SK-N-SH treated with all-trans-retinoic acid at 6 μM for 48 hours (cell line): ENCODE measurements around the gene PRR5.
"Not testable (repeated sequence)": the region's sequence is repeated elsewhere in the genome, so short reads cannot be mapped to it uniquely, and the experiment has no call there.

Source experiments
- ATAC-seq: fragments of 200-7000 bp; cut with Tn5 transposase; 3 replicates; pipeline ENCODE4 v1.9.1; 2020; ENCODE audit warnings: mild to moderate bottlenecking, moderate library complexity
- ARNTL ChIP-seq: fragments of 450-650 bp; formaldehyde crosslinking; IDR thresholded peaks from 2 replicates; pipeline ENCODE4 v1.5.0; 2020; ENCODE audit warnings: low read depth, mild to moderate bottlenecking, moderate library complexity, borderline replicate concordance
- BACH2 ChIP-seq: fragments of 250-450 bp; sonication (Bioruptor Pico); IDR thresholded peaks from 2 replicates; pipeline ENCODE4 v1.9.0; 2021; ENCODE audit warnings: mild to moderate bottlenecking, borderline replicate concordance
- ESRRG ChIP-seq: fragments of 250-450 bp; sonication (Bioruptor Pico); IDR thresholded peaks from 2 replicates; pipeline ENCODE4 v1.6.1; 2021; ENCODE audit warnings: mild to moderate bottlenecking
- GLIS3 ChIP-seq: fragments of 250-450 bp; sonication (Bioruptor Pico); IDR thresholded peaks from 2 replicates; pipeline ENCODE4 v1.5.0; 2020; ENCODE audit warnings: mild to moderate bottlenecking, moderate library complexity
- ISL1 ChIP-seq: fragments of 250-450 bp; sonication (Bioruptor Pico); IDR thresholded peaks from 2 replicates; pipeline ENCODE4 v2.1.2; 2022; ENCODE audit warnings: mild to moderate bottlenecking, moderate library complexity
- PPARA ChIP-seq: fragments of 250-450 bp; sonication (Bioruptor Pico); IDR thresholded peaks from 2 replicates; pipeline ENCODE4 v1.5.0; 2020; ENCODE audit warnings: mild to moderate bottlenecking, borderline replicate concordance
- RARB ChIP-seq: fragments of 250-450 bp; sonication (Bioruptor Pico); IDR thresholded peaks from 2 replicates; pipeline ENCODE4 v1.8.0; 2021; ENCODE audit warnings: mild to moderate bottlenecking, moderate library complexity
- SNAI2 ChIP-seq: fragments of 250-450 bp; sonication (Bioruptor Pico); IDR thresholded peaks from 2 replicates; pipeline ENCODE4 v1.5.0; 2020; ENCODE audit warnings: mild to moderate bottlenecking, moderate library complexity
- TCF4 ChIP-seq: fragments of 250-450 bp; sonication (Bioruptor Pico); IDR thresholded peaks from 2 replicates; pipeline ENCODE4 v1.8.0; 2021; ENCODE audit warnings: mild to moderate bottlenecking, moderate library complexity, borderline replicate concordance
- TOX ChIP-seq: fragments of 250-450 bp; sonication (Bioruptor Pico); IDR thresholded peaks from 2 replicates; pipeline ENCODE4 v1.8.0; 2021; ENCODE audit warnings: mild to moderate bottlenecking, moderate library complexity, borderline replicate concordance
- ZFP3 ChIP-seq: fragments of 250-450 bp; sonication (Bioruptor Pico); IDR thresholded peaks from 2 replicates; pipeline ENCODE4 v1.5.0; 2020; ENCODE audit warnings: mild to moderate bottlenecking, moderate library complexity
- ZFP30 ChIP-seq: fragments of 450-650 bp; formaldehyde crosslinking; IDR thresholded peaks from 2 replicates; pipeline ENCODE4 v1.5.0; 2022; ENCODE audit warnings: mild to moderate bottlenecking, moderate library complexity
- ZNF70 ChIP-seq: fragments of 450-650 bp; formaldehyde crosslinking; IDR thresholded peaks from 2 replicates; pipeline ENCODE4 v1.5.0; 2020; ENCODE audit warnings: mild to moderate bottlenecking, moderate library complexity
- ZNF8 ChIP-seq: fragments of 450-650 bp; formaldehyde crosslinking; IDR thresholded peaks from 2 replicates; pipeline ENCODE4 v1.5.0; 2020; ENCODE audit warnings: mild to moderate bottlenecking, moderate library complexity
- TF ChIP-seq, protein P1 (sequence below): fragments of 250-450 bp; sonication (Bioruptor Pico); IDR thresholded peaks from 2 replicates; pipeline ENCODE4 v1.5.1; 2020; ENCODE audit warnings: low read depth, mild to moderate bottlenecking, moderate library complexity
- TF ChIP-seq, protein P2 (sequence below): fragments of 250-450 bp; sonication (Bioruptor Pico); IDR thresholded peaks from 2 replicates; pipeline ENCODE4 v1.5.1; 2021; ENCODE audit warnings: mild to moderate bottlenecking, moderate library complexity
- TF ChIP-seq, protein P3 (sequence below): fragments of 250-450 bp; sonication (Bioruptor Pico); IDR thresholded peaks from 2 replicates; pipeline ENCODE4 v1.8.0; 2021; ENCODE audit warnings: low read depth, mild to moderate bottlenecking, moderate library complexity, borderline replicate concordance

Gene PRR5

DNA sequence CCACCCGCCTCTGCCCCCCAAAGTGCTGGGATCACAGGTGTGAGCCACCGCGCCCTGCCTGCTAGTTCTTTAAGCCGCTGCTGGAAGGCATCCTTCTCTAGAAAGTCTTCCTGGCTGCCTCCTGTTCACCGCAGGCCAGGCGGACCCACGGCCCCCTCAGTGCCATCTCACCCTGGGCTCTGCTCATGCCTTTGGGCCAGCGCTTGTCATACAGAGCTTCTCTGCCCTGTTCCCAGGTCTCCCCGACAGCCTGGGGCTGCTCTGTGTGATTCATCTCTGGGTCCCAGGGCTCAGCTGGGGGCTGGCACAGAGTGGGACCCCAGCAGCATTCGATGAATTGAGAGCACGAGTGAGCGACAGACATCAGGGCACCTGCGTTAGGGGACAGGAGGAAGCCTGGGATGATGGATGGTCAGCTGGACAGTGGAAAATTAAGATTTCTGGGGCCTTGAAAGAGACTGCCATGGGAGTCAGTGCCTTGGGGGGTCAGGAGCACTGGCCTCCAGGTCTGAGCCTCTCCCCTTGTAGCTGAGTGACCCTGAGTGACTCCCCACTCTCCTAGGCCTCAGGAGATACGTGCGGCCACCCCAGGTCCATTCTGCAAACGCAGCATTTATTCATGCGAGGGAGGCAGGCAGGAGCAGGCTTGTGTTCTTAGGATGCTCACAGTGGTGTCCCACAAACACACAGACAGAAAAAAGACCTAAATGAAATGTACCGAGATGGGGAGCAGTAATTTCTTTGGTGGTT lies 23.3 kb upstream of the PRR5 start:
- no peak for TF ChIP-seq ESRRG (CRISPR knock-in tag)
- TF ChIP-seq, all 23 proteins: peak for 0
- ATAC-seq = no peak

DNA sequence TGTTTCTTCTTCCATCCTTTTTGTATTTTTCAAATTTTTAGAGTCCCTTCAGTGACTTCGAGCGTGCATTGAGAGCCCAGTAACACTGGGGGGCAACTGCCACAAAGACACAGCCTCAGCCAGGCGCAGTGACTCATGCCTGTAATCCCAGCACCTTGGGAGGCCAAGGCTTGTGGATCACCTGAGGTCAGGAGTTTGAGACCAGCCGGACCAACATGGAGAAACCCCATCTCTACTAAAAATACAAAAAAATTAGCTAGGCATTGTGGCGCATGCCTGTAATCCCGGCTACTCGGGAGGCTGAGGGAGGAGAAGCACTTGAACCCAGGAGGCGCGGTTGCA lies 22.7 kb upstream of the PRR5 start:
- not testable (repeated sequence) for ATAC-seq

DNA sequence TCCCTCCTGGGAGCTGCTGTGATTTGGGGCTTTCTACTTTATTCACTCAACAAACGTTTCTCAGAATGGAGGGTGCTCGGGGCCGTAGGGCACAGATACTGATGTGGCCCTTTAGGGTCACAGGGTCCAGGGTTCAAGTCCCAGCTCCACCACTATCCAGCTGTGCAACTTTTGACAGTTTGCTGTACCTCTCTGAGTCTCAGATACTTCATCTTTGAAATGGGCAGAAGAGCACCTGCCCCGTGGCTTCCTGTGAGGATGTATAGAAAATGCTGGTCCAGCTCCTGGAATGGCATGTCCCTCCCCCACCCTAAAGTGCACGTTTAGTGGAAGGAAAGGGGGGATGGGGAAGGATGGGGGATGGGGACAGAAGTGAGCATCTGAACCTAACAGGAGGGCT lies 21.9 kb upstream of the PRR5 start:
- TF ChIP-seq ZFP30 = no peak
- TF ChIP-seq, protein P1, sequence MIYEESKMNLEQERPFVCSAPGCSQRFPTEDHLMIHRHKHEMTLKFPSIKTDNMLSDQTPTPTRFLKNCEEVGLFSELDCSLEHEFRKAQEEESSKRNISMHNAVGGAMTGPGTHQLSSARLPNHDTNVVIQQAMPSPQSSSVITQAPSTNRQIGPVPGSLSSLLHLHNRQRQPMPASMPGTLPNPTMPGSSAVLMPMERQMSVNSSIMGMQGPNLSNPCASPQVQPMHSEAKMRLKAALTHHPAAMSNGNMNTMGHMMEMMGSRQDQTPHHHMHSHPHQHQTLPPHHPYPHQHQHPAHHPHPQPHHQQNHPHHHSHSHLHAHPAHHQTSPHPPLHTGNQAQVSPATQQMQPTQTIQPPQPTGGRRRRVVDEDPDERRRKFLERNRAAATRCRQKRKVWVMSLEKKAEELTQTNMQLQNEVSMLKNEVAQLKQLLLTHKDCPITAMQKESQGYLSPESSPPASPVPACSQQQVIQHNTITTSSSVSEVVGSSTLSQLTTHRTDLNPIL (CRISPR knock-in tag) = no peak
- no peak for TF ChIP-seq TOX (CRISPR knock-in tag)
- TF ChIP-seq ZNF8 (CRISPR knock-in tag) = no peak
- TF ChIP-seq SNAI2 (CRISPR knock-in tag) = no peak
- no peak for TF ChIP-seq ESRRG (CRISPR knock-in tag)
- TF ChIP-seq, protein P2, sequence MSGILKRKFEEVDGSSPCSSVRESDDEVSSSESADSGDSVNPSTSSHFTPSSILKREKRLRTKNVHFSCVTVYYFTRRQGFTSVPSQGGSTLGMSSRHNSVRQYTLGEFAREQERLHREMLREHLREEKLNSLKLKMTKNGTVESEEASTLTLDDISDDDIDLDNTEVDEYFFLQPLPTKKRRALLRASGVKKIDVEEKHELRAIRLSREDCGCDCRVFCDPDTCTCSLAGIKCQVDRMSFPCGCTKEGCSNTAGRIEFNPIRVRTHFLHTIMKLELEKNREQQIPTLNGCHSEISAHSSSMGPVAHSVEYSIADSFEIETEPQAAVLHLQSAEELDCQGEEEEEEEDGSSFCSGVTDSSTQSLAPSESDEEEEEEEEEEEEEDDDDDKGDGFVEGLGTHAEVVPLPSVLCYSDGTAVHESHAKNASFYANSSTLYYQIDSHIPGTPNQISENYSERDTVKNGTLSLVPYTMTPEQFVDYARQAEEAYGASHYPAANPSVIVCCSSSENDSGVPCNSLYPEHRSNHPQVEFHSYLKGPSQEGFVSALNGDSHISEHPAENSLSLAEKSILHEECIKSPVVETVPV (CRISPR knock-in tag) = no peak
- TF ChIP-seq, all 23 proteins: peak for 0
- no peak for ATAC-seq

DNA sequence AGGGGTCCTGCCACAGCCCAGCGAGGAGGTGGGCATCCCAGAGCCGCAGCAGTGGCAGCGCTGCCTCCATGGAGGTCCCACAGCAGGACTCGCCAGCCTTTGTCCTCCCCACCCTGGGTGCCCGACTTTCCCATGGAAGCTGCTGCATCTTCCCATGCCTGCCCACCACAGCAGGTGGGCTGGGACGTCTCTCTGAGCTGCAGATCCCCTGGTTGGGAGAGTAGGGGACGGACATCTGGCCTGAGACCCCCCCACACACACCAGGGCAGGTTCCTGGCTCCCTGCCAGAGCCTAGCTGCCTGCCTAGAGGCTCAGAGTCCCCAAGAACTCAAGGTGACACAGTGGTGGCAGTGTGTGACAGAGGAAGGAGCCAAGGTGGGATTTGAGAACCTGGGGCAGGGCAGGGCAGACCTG lies 21.5 kb upstream of the PRR5 start:
- no peak for ATAC-seq
- TF ChIP-seq ARNTL (CRISPR knock-in tag) (no peak), PPARA (no peak), RARB (CRISPR knock-in tag) (no peak), GLIS3 (CRISPR knock-in tag) (no peak), TOX (CRISPR knock-in tag) (no peak)
- TF ChIP-seq, all 23 proteins: peak for 0

DNA sequence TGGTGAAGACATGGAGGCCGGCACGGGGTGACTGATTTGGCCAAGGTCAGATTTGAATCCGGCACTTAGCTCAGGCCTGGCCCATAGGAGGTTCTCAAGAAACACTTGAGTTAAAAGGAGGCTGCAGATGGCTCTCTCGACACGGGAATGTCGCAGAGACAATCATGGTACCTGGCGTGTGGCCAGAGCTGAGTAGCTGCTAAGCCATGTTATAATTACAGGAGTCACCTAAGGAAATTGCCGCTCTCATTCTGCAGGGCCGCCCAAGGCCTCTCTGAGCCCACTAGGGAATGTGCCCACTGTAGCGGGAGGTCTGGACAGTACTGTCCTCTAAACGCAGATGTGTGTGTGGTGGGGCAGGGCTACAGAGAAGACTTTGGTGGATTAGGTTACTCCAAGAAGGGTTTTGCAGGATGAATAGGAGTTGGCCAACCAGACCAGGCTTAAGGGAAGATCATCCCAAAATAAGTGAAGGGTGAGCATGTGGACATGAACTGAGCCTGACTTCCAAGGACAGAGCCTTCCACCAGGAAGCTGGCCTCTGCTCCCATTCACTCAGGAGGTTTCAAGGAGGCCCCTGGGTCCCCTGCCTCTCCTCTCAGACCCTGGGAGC lies 19.3 kb upstream of the PRR5 start:
- TF ChIP-seq ZFP3 (CRISPR knock-in tag) (peak; percentile 99), ZFP30 (no peak)
- TF ChIP-seq, protein P3, sequence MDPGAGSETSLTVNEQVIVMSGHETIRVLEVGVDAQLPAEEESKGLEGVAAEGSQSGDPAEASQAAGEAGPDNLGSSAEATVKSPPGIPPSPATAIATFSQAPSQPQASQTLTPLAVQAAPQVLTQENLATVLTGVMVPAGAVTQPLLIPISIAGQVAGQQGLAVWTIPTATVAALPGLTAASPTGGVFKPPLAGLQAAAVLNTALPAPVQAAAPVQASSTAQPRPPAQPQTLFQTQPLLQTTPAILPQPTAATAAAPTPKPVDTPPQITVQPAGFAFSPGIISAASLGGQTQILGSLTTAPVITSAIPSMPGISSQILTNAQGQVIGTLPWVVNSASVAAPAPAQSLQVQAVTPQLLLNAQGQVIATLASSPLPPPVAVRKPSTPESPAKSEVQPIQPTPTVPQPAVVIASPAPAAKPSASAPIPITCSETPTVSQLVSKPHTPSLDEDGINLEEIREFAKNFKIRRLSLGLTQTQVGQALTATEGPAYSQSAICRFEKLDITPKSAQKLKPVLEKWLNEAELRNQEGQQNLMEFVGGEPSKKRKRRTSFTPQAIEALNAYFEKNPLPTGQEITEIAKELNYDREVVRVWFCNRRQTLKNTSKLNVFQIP = no peak
- ATAC-seq = no peak

DNA sequence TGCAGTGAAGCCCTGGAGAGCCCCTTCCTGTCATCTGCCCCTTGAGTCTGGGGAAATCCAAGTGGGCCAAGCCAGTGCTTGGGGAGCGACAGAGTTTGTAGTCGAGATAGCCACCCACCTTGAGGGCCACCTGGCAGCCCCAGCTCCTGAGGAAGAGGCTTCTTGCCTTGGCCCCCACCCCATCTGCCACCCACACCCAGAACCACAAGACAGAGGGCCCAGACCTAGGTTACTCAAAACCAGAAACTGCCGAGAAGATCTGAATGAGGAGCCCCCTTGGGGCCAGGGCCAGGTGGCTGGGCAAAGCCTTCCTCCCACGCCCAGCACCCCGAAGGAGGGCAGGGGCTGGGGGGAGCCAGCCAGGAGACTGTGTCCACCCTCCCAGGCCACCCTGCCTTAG lies 18.8 kb upstream of the PRR5 start:
- no peak for ATAC-seq

DNA sequence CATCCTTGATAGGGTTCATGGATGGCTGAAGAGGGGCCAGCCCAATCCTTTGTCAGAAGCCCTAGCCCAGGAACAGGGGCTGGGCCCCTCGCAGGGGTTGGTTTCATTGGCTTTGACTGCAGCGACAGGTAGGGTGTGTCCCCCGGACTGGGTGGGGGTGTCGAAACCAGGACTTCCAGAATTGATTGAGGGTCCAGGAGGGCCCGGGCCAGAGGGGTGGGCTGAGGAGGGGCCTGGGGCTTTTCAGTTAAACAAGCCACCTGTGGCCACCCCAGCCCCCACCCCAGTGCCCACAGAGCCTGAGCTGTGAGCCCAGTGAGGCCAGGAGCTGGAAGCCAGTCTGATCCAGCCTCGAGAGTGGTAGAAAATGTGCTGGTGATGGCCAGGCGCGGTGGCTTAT lies 18.1 kb upstream of the PRR5 start:
- TF ChIP-seq BACH2 (CRISPR knock-in tag) (no peak), ARNTL (CRISPR knock-in tag) (no peak)
- no peak for ATAC-seq

More for the DNA sequence above, 18.8 kb upstream of the PRR5 start:
- TF ChIP-seq ZNF70 (CRISPR knock-in tag) (no peak), TCF4 (no peak), ISL1 (CRISPR knock-in tag) (no peak), GLIS3 (CRISPR knock-in tag) (no peak)
- TF ChIP-seq, protein P3 = no peak
